ENCODE measurements around the gene FUT6.
"Not testable (repeated sequence)": the region's sequence is repeated elsewhere in the genome, so short reads cannot be mapped to it uniquely, and the experiment has no call there.

Gene FUT6, protein sequence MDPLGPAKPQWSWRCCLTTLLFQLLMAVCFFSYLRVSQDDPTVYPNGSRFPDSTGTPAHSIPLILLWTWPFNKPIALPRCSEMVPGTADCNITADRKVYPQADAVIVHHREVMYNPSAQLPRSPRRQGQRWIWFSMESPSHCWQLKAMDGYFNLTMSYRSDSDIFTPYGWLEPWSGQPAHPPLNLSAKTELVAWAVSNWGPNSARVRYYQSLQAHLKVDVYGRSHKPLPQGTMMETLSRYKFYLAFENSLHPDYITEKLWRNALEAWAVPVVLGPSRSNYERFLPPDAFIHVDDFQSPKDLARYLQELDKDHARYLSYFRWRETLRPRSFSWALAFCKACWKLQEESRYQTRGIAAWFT

DNA sequence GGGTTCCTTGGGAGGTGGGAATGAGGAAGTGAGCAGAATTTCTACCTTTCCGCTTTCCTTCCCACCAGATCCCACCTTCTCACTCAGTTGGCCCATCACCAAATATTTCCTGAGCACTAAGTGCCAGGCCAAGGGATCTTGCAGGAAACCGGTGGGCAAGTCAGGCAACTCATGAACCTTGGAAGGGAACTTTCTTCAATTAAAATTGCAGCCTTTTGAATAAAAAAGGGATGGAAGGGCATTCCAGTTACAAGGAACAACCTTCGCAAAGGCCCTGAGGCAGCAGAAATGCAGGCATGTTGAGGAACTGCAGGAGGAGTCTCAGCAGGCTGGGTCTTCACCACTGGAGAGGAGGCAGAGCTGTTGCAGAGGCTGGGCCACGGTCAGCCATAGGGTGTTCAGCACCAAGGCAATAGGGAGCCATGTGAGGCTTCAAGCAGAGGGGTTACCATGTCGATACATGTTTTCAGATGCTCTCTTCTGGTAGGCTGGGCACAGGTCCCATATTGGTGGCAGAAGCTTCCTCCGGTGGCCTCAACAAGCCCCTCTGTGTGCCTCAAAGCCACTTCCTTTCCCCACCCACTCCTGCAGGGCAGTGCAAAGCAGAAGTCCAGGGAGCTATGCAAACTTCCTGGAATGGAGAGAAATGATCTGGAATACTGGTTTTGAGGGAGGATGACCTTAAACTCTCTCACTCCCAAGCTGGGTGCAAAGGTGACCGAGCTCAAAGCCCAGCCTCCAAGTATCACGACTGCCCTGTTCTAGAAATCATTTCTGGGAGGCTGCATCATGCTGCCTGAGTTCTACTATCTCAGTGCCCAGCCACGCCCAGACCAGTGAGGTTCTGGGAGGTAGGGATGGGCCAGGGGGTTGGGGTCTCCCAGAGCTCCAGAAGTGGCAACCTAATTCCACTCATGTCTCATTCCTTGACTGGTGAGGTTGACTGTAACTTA lies at the start of gene FUT6:
Gene FUT6, minus strand, starts transcription at position 638 of the 953 bp plus-strand sequence. CDS start 7,135 bp downstream, outside the sequence.
- no peak for DNase-seq (ENCODE audit: low read depth in 1 of 2, low spot score in 1 of 2)

DNA sequence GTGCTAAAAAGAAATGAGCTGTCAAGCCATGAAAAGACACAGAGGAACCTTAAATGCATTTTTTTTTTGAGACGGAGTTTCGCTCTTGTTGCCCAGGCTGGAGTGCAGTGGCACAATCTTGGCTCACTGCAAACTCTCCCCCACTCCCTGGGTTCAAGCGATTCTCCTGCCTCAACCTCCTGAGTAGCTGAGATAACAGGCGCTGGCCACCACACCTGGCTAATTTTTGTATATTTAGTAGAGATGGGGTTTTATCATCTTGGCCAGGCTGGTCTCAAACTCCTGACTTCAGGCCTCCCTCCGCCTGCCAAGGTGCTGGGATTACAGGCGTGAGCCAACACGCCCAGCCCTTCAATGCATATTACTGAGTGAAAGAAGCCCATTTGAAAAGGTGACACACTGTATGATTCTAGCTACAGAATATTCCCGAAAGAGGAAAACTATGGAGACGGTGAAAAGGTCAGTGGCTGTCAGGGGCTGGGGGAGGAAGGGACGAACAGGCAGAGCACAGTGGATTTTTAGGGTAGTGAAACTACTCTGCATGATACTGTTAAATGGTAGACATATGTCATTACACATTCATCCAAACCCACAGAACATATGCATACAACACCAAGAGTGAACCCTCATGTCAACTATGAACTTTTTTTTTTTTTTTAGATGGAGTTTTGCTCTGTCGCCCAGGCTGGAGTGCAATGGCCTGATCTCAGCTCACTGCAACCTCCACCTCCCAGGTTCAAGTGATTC lies 44.7 kb upstream of the FUT6 start:
- DNase-seq (ENCODE audit: low read depth in 1 of 2, low spot score in 1 of 2): not testable (repeated sequence)

DNA sequence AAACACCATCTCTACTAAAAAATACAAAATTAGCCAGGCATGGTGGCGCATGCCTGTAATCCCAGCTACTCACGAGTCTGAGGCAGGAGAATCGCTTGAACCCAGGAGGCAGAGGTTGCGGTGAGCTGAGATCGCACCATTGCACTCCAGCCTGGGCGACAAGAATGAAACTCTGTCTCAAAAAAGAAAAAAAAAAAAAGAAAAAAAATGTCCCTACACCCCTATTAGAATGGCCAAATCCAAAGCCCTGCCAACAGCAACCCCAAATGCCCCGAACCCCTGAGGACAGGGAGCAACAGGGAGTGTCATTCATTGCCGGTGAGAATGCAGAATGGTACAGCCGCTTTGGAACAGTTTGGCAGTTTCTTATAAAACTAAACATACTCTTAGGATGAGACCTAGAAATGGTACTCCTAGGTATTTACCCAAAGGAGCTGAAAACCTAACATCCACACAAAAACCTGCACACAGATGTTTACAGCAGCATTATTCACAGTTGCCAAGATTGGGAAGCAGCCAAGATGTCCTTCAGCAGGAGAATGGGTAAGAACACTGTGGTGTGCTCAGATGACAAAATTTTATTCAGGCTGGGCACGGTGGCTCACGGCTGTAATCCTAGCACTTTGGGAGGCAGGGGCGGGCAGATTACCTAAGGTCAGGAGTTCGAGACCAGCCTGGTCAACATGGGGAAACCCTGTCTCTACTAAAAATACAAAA lies 43.8 kb upstream of the FUT6 start:
- DNase-seq (ENCODE audit: low read depth in 1 of 2, low spot score in 1 of 2): not testable (repeated sequence)

DNA sequence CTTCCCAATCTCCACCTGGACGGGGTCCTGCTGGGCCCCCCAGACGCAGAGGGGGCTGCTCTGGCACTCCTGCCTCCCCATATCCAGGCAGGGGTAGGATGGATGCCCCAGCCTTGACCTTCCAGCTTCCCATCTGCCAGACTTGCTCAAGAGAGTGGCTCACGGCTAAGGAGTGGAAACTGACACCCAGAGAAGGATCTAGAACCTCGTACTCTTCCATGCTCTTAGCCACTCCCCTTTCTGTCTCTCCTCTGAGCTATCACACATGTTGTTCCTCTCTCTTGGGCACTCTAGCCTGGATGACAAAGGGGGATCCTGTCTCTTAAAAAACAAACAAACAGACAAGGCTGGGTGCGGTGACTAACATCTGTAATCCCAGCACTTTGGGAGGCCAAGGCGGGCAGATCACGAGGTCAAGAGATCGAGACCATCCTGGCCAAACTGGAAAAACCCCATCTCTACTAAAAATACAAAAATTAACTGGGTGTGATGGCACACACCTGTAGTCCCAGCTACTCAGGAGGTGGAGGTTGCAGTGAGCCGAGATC lies 43.0 kb upstream of the FUT6 start:
- DNase-seq (ENCODE audit: low read depth in 1 of 2, low spot score in 1 of 2): no peak

DNA sequence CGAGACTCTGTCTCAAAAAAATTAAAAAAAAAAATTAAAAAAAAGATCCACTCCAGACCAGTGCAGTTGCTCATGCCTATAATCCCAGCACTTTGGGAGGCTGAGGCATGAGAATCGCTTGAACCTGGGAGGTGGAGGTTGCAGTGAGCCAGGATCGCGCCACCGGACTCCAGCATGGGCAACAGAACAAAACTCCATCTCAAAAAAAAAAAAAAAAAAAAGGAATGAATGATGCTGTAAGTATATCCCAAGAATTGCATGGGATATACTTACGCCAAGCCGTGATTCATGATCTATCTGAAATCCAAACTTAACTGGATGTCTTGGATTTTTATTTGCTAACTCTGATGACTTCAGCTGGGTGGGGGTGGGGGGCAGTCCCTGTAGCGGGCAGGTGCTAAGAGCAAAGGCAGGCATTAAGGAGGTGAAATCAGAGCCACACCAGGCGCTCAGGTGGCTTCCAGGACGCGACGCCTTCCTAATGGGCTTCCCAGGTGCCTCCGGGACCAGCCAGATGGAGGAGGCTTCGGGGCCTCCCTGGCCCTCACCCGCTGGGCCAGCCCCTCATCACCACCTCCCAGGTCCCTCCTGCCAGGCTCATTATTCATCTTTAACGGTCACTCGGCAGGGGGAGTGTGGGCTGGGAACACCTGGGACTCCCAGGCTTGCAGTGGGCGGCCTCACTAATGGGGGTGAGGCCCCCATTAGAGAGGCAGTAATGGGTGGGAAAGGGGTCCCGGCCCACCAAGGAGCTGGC lies 42.2 kb upstream of the FUT6 start:
- DNase-seq (ENCODE audit: low read depth in 1 of 2, low spot score in 1 of 2): no peak

DNA sequence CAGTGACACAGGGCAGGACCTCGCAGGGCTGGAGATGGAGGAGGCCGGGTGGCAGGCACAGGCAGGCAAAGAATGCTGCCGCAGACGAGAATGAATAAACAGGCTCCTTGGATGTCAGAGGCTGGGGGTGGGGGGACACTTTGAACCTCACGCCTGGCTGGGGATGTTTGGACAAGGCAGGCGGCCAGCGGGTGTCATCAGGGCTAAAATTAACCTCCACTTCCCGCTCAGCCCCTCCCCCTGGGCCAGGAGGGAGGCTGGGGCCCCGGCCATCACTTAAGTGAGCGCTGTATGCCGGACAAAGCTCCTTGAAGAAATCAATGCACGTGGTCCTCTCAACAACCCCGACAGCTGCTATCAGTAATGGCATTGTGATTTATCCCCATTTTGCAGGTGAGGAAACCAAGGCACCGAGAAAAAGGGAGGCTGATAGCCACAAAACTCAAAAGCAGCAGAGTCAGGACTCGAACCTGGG lies 41.1 kb upstream of the FUT6 start:
- no peak for DNase-seq (ENCODE audit: low read depth in 1 of 2, low spot score in 1 of 2)

DNA sequence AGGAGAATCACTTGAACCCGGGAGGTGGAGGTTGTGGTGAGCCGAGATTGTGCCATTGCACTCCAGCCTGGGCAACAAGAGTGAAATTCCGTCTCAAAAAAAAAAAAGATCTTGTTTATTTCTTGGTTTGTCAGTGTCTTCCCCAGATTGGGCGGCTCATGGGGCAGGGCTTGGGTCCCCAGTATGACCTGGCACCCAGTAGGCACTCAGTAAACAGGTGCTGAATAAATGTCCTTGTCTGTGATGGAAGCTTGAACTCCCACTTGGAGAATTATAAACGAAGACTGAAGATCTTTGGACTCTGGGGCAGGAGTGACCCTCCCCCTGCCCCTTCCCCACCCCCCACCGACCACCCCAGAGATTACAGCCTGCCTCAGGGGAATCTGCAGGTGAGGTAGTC lies 40.7 kb upstream of the FUT6 start:
- DNase-seq (ENCODE audit: low read depth in 1 of 2, low spot score in 1 of 2): no peak

DNA sequence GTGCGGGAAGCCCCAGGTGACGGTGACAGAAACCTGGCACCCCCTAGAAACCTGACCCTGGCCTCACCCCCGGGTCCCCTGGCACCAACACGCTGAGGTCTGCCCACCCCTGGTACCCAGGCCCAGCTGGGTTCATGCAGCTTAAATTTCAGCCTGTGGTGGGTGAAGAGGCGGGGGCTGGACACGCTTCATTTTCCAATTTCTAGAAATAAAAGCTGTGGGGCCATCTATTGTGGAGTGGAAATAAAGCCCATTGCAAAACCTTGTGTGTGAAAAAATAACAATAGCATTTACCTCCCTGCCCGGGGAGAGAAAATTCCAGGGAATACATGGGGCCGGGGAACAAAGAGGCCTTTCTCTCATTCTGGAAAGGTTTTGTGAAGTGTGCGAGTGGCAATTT lies 38.4 kb upstream of the FUT6 start:
- DNase-seq (ENCODE audit: low read depth in 1 of 2, low spot score in 1 of 2): no peak

DNA sequence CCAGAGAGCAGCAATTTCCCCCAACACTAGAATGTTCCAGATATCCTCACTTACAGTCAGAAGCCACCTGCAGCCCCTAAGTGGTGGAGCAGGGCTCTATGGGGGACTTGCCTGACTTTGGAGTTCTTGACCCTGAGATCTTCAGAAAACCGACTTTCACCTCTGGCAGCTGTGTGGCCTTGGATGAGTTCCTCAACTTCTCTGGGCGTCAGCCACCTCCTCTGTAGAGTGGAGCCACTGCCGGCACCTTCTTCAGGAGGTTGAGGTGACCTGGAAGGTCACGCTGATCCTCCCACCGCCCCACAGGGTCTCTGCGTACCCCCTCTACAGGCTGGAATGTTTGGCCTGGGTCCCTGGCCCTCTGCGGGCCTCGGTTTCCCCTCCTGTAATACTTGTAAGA lies 37.9 kb upstream of the FUT6 start:
- DNase-seq (ENCODE audit: low read depth in 1 of 2, low spot score in 1 of 2): no peak

DNA sequence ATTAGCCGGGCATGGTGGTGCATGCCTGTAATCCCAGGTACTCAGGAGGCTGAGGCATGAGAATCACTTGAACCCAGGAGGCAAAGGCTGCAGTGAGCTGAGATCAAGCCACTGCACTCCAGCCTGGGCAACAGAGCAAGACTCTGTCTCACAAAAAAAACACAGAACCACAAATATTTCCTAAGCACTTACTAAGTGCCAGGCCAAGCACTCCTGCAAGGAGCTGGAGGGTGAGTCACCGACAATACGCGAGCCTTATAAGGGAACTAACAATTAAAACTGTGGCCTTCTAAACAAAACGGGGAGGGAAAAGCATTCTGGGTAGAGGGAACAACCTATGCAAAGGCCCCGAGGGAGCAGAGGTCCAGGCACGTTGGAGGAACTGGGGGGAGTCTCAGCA lies 35.0 kb upstream of the FUT6 start:
- not testable (repeated sequence) for DNase-seq (ENCODE audit: low read depth in 1 of 2, low spot score in 1 of 2)

DNA sequence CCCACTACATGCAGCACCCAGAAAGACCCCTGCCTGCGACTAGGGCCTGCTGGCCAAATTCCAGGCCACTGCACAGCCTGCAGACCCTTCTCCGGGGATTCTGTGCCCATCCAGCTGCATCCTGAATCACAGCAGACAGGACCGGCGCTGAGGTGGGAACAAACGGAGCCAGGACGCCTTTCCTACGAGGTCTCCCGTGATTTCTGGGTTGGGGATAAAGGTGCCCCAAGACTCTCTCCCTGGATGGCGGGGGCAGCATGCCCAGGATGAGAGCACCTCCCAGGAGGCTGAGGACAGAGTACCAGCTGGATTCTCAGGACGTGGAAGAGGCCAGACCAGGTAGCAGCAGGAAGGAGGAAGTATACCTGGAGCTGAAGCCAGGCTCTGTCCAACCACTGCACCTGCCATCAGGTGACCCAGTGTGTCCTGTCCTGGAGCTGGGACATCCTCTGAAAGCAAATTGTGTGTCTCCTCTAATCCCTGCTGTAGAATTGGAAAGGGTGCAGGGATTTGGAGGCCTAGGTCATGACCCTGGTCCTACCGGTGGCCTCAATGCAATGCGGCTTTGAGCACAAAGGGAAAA lies 34.2 kb upstream of the FUT6 start:
- DNase-seq (ENCODE audit: low read depth in 1 of 2, low spot score in 1 of 2): no peak

DNA sequence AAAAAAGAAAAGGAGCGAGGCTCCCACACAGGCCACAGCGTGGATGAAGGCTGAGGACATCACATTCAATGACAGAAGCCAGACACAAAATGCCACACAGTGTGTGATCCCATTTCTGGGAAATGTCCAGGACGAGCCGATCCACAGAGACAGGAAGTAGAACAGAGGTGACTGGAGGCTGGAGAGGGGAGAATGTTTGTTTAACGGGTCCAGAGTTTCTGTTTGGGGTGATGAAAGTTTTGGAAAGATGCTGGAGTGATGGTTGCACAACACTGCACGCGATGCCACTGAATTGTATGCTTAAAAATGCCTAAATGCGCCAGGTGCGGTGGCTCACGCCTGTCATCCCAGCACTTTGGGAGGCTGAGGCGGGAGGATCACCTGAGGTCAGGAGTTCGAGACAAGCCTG lies 31.5 kb upstream of the FUT6 start:
- no peak for DNase-seq (ENCODE audit: low read depth in 1 of 2, low spot score in 1 of 2)

DNA sequence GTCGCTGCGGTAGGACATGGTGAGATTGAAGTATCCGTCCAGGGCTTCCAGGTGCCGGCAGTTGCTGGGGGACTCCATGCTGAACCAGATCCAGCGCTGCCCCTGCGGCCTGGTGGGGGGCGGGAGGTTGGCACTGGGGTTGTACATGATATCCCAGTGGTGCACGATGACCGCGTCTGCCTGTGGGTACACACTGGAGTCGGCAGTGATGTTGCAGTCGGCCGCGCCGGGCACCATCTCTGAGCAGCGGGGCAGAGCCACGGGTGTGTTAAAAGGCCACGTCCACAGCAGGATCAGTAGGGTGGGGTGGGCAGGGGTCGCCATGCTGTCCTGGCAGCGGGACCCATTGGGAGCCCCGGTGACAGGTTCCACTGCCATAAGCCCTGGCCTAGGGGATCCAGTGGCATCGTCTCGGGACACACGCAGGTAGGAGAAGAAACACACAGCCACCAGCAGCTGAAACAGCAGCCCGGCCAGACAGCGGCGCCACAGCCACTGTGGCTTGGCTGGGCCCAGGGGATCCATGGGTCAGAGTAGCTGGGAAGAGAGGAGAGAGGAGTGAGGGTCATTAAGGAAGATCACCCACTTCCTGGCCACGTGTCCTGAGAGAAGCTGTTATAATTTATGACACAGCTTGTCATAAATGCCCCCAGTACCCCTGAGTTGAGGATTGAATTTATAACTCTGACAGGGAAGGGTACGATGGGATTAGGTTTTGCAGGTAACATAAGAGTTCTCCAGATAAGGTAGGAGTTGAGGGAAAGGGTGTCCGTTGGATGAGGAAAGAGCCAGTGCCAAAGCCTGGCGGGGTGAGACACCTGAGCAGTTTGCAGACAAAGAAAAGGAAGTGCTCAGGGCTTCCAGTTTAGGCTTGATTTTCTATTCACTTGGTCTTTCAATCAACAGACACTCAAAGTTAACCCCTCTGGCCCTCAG lies 28.0 kb upstream of the FUT6 start:
- no peak for DNase-seq (ENCODE audit: low read depth in 1 of 2, low spot score in 1 of 2)

DNA sequence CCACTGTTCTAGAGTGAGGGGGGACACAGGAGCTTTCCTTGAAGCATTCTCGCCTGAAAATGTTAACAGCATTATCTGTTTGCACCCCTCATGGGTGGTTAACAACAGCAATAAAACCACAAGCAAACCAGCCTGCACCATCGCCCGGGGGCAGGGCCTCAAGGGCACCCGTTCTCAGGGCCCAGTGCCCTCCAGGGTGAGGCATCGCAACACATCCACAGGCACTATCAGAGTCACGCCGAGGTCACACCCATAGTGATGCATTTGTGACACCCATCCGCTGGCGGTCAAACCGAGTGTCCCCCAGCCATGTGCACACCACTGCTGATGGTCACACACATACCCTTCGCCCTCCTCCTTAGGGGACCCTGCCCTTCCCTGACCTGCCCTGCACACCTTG lies 26.3 kb upstream of the FUT6 start:
- no peak for DNase-seq (ENCODE audit: low read depth in 1 of 2, low spot score in 1 of 2)

DNA sequence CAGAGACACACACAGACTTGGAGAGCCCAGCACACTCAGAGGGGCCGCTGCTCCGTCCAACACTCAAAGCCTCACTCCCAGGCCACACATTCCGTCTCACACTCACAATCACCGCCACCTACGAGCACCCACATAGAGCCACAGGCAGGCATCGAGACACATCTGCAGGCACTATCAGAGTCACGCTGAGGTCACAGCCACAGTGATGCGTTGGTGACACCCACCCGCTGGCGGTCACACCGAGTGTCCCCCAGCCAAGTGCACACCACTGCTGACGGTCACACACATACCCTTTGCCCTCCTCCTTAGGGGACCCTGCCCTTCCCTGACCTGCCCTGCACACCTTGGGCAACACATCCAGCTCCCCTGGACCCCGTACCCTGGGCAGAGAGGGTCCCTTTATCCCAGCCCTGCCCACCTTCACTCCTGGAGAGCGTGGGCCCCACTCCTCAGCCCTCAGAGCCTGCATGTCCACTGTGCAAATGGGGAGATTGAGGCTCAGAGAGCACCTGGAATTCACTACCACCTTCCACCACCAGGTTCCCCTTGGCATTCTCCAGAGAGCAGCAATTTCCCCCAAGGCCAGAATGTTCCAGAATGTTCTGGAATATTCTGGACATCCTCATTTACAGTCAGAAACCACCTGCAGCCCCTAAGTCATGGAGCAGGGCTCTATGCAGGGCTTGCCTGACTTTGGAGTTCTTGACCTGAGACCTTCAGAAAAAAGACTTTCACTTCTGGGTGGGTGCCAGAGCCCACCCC lies 25.4 kb upstream of the FUT6 start:
- DNase-seq (ENCODE audit: low read depth in 1 of 2, low spot score in 1 of 2): no peak

DNA sequence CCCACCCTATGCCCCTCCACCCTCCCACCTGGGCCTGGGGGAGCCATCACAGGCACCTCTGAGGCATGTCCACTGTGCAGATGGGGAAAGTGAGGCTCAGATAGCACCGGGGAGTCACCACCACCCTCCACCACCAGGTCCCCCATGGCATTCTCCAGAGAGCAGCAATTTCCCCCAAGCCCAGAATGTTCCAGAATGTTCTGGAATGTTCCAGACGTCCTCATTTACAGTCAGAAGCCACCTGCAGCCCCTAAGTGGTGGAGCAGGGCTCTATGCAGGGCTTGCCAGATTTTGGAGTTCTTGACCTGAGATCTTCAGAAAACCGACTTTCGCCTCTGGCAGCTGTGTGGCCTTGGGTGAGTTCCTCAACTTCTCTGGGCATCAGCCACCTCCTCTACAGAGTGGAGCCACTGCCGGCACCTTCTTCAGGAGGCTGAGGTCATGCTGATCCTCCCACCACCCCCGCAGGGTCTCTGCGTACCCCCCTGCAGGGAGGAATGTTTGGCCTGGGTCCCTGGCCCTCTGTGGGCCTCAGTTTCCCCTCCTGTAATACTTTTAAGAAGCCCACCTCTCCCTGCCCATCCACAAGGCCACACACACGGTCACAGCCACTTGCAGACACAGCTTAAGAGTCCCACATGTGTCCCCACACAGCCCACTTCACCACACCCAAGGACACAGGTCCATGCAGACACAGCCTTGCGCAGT lies 24.7 kb upstream of the FUT6 start:
- DNase-seq (ENCODE audit: low read depth in 1 of 2, low spot score in 1 of 2): no peak
